WI38 (cell line): ENCODE measurements around the gene MIX23.

Source experiments
- H3K4me3 ChIP-seq: 2 replicates; pipeline ENCODE4 v1.5.1; 2011; ENCODE audit warnings: low read depth, mild to moderate bottlenecking, control low read depth, low read length
- CTCF ChIP-seq: IDR thresholded peaks from 2 replicates; pipeline ENCODE4 v1.5.1; 2012; ENCODE audit warnings: low read depth, mild to moderate bottlenecking, control low read depth, low read length

The MIX23 gene

DNA sequence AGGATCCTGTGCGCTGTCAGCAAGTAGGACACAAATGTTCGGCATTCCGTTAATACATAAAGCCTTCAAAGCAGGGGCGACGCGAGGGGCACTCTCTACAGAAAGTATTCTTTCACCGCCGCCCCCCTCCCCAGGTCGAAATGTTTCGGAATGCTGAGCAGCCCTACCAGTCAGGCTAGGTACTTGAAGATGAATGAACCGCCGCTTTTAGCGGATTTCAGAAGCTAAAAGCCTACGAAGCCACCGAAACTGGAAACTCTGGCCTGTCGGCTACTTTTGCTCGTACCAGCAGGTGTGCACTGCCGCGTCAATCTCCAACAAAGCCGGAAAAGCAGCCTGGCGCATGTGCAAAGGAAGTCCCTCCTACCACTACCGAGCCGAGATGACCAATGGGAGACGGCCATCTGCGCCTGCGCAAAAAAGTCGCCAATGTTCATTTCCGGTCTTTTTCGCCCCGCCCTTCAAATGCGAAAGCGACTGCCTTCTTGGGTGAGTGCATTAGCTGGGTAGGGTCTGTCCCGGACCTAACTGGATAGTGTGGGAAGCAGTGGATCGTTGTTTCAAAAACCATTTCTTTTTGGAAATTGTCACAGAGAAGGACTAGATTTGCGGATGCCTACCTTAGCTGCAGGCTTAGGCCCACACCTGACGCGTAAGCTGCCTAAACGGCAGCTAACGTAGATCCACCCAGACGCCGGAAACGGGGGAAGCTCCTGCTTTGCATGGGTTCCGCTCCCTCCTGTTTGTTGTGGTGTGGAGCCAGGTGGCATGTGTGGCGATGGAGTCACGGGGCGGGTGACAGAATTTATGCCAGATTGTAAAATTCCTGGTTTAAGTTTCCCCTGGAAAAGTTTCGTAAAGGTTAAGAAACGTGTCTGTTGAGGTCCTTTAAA, 33.0 kb upstream of the MIX23 start, which contains the start of gene WDR5B:
Gene WDR5B (minus strand): TSS at position 301 of the 893 bp plus-strand sequence. CDS start 534 bp downstream, outside the sequence.
- TF ChIP-seq CTCF = no peak
- H3K4me3 ChIP-seq = peak within 1 kb of the TSS; percentile 98

DNA sequence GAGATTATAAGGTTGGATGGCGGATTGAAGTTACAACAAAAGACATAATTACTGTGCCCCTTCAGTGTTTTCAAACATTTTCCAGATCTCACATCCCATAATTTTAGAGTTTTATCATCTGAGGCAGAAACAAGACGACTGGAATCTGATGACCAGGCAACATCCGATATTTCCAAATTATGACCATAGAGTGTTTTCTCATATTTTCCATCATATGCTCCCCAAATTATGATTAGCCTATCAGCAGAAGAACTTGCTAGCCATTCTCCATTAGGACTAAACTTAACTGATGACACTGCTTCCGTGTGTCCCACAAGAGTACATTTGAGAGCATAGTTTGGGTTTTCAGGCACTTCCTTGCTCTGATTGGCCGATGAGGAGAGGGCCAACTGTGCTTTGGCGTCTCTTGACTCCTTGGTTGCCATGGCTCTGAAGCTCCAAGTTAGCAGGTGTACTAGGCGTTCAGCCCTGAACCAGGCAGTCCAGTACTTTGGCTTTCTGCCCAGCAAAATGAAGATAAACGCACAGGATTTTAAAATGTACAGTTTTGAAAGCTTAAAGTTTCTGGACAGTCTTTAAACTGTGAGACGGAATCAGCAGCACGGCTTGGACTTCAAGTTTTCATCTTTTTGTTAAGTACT, 32.2 kb upstream of the MIX23 start:
- H3K4me3 ChIP-seq = peak overlapping the region; percentile 98
- TF ChIP-seq CTCF = no peak

DNA sequence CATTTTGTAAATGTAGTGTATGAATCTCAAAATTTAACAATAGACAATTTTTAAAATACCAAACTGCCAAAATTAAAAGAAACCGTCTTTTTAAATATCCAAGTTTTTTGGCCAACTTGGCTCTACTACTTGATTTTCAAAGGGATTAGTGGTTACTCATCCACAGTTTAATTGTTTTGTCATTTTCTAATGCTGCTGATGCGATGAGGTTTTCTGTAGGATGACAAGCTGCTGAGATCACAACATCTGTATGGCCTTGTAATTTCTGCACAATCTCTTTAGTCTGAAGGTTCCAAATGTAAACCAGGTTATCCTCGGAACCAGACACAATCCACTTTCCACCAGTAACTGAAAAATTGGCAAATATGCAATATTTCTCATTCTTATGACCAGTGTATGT, 31.4 kb upstream of the MIX23 start:
- no peak overlapping the region for H3K4me3 ChIP-seq
- no peak for TF ChIP-seq CTCF

DNA sequence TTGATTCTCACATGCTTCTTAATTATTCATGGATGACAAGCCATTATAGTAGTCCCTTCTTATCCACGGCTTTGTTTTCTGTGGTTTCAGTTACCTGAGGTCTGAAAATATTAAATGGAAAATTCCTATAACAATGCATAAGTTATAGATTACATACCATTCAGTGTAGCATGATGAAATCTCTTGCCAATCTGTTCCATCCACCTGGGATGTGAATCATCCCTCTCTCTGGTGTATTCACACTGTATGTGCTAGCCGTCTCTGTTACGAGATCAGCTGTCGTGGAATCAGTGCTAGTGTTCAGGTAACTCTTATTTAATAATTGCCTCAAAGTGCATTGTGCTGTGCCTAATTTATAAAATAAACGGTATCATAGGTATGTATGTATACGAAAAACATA, 27.6 kb upstream of the MIX23 start:
- no peak for TF ChIP-seq CTCF
- no peak overlapping the region for H3K4me3 ChIP-seq

DNA sequence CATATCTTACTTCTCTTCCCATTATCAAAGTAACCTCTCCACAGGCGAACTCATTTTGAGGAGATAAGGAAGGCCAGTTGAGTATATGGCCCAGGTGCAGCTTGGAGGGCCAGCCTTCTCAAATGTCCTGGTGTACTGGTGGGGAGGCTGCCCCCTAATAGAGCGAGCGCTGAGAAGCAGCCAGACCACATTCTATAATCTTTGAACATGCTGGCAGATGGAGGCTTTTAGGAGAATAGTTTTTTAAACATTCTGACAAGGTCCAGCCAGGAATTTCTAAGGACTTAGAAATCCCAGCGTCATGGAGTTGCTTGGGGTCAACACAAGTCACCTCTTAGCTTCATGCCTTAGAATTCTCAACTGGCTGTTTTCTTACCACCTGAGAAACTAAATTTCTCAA, 27.1 kb upstream of the MIX23 start:
- H3K4me3 ChIP-seq = no peak overlapping the region
- no peak for TF ChIP-seq CTCF

- no peak overlapping the region for H3K4me3 ChIP-seq
Observed at GRCh38 chr3:122409446-122409845, 26.4 kb upstream of the MIX23 start.

More at GRCh38 chr3:122409446-122409845, 26.4 kb upstream of the MIX23 start:
- no peak for TF ChIP-seq CTCF
